ENCODE measurements around the gene PROKR1. TPM values are rescaled to one million over a fixed set of nuclear protein-coding genes. Genes with fewer than 3 reads are reported as not detected.
A peak's percentile ranks its signal among the peaks of the same experiment; 100 is the strongest.
"Not testable (repeated sequence)": the region's sequence is repeated elsewhere in the genome, so short reads cannot be mapped to it uniquely, and the experiment has no call there.

The PROKR1 gene
- total and polyA plus RNA-seq, 7 donors, result 0.01 to 0.03 (median 0.03) TPM; not detected in 4

DNA sequence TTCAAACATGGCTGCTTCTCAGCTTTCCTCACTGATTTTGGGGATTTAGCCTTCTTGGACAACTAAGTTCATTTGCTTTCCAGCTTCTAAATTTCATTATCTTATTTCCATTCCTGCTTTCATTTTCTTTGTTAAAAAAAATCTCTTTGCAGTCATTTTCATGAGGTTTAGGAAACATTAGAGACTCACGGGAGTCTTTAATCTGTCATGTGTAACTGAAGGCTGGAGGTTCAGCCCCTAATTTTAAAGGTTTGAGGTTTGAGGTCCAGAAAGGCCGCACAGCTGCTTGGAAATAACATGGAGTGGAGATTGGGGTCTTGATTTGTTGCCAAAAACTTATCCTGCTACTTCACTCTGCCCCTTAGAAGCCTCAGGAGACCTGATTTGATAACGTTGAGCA is 30.3 kb downstream of the PROKR1 start:
- Histone ChIP-seq H3K4me1 (no peaks in the 10 kb centered on the region), H3K9me3 (no peaks in the 10 kb centered on the region), H3K27ac (no peak overlapping the region), H3K27me3 (ENCODE audit: insufficient read depth in 3 of 3, low read length in 2 of 3) (no peaks in the 10 kb centered on the region), H3K4me3 (no peak overlapping the region), H3K36me3 (ENCODE audit: insufficient read depth in 1 of 2, low read depth in 1 of 2) (no peaks in the 10 kb centered on the region)
- DNase-seq (no peak), ATAC-seq (no peak)
- 26 to 36% (median 31%) methylated on average over 3 of the region's 3 CpGs for WGBS, 3 donors
- intact Hi-C loops (cut with DNase I), result no loop called here
- TF ChIP-seq, protein P1, sequence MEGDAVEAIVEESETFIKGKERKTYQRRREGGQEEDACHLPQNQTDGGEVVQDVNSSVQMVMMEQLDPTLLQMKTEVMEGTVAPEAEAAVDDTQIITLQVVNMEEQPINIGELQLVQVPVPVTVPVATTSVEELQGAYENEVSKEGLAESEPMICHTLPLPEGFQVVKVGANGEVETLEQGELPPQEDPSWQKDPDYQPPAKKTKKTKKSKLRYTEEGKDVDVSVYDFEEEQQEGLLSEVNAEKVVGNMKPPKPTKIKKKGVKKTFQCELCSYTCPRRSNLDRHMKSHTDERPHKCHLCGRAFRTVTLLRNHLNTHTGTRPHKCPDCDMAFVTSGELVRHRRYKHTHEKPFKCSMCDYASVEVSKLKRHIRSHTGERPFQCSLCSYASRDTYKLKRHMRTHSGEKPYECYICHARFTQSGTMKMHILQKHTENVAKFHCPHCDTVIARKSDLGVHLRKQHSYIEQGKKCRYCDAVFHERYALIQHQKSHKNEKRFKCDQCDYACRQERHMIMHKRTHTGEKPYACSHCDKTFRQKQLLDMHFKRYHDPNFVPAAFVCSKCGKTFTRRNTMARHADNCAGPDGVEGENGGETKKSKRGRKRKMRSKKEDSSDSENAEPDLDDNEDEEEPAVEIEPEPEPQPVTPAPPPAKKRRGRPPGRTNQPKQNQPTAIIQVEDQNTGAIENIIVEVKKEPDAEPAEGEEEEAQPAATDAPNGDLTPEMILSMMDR (IDR thresholded peaks at IDR 0.05), result no peak

DNA sequence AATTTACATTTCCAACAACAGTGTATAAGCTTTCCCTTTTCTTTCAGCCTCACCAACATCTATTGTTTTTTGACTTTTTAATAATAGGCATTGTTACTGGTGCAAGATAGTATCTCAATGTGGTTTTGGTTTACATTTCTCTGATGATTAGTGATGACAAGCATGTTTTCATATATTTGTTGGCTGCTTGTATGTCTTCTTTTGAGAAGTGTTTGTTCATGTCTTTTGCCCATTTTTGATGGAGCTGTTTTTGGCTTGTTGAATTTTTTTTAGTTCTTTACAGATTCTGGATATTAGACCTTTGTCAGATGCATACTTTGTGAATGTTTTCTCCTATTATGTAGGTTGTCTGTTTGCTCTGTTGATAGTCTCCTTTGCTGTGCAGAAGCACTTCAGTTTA is 32.1 kb downstream of the PROKR1 start:
- Histone ChIP-seq H3K36me3 (ENCODE audit: insufficient read depth in 1 of 2, low read depth in 1 of 2) (no peaks in the 10 kb centered on the region), H3K27me3 (ENCODE audit: insufficient read depth in 3 of 3, low read length in 2 of 3) (no peaks in the 10 kb centered on the region), H3K27ac (no peak overlapping the region), H3K9me3 (no peaks in the 10 kb centered on the region), H3K4me3 (no peak overlapping the region), H3K4me1 (no peaks in the 10 kb centered on the region)
- intact Hi-C loops (cut with DNase I), result no loop called here
- TF ChIP-seq, protein P1 (IDR thresholded peaks at IDR 0.05), result no peak
- ATAC-seq, result no peak
- DNase-seq, result no peak

DNA sequence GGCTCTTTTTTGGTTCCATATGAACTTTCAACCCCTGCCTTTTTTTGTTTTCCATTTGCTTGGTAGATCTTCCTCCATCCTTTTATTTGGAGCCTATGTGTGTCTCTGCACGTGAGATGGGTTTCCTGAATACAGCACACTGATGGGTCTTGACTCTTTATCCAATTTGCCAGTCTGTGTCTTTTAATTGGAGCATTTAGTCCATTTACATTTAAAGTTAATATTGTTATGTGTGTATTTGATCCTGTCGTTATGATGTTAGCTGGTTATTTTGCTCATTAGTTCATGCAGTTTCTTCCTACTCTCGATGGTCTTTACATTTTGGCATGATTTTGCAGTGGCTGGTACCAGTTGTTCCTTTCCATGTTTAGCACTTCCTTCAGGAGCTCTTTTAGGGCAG is 34.5 kb downstream of the PROKR1 start:
- H3K36me3 ChIP-seq (ENCODE audit: insufficient read depth in 1 of 2, low read depth in 1 of 2); H3K4me3 ChIP-seq; intact Hi-C loops (cut with DNase I); ATAC-seq; H3K27ac ChIP-seq; H3K27me3 ChIP-seq (ENCODE audit: insufficient read depth in 3 of 3, low read length in 2 of 3); DNase-seq; H3K4me1 ChIP-seq; H3K9me3 ChIP-seq: not testable (repeated sequence)
- 65 to 90% (median 85%) methylated on average over 3 of the region's 3 CpGs for WGBS, 3 donors

DNA sequence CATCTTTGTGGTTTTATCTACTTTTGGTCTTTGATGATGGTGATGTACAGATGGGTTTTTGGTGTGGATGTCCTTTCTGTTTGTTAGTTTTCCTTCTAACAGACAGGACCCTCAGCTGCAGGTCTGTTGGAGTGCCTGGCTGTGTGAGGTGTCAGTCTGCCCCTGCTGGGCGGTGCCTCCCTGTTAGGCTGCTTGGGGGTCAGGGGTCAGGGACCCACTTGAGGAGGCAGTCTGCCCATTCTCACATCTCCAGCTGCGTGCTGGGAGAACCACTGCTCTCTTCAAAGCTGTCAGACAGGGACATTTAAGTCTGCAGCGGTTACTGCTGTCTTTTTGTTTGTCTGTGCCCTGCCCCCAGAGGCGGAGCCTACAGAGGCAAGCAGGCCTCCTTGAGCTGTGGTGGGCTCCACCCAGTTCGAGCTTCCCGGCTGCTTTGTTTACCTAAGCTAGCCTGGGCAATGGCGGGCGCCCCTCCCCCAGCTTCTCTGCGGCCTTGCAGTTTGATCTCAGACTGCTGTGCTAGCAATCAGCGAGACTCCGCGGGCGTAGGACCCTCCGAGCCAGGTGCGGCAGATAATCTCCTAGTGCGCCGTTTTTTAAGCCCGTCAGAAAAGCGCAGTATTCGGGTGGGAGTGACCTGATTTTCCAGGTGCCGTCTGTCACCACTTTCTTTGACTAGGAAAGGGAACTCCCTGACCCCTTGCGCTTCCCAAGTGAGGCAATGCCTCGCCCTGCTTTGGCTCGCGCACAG is 36.0 kb downstream of the PROKR1 start:
- H3K36me3 ChIP-seq (ENCODE audit: insufficient read depth in 1 of 2, low read depth in 1 of 2); H3K9me3 ChIP-seq; H3K27ac ChIP-seq; H3K4me1 ChIP-seq; DNase-seq; ATAC-seq; intact Hi-C loops (cut with DNase I); H3K27me3 ChIP-seq (ENCODE audit: insufficient read depth in 3 of 3, low read length in 2 of 3): not testable (repeated sequence)
- peak overlapping the region; percentile 48 for H3K4me3 ChIP-seq
- WGBS, 3 donors, result 36 to 56% (median 41%) methylated on average over 21 to 23 of the region's 25 CpGs

DNA sequence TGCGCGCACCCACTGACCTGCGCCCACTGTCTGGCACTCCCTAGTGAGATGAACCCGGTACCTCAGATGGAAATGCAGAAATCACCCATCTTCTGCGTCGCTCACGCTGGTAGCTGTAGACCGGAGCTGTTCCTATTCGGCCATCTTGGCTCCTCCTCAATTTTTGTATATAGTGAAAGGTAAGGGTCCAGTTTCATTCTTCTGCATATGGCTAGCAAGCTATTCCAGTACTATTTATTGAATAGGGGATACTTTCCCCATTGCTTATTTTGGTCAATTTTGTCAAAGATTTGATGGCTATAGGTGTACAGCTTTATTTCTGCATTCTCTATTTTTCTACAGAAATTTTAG is 36.5 kb downstream of the PROKR1 start:
- H3K36me3 ChIP-seq (ENCODE audit: insufficient read depth in 1 of 2, low read depth in 1 of 2); H3K4me1 ChIP-seq; intact Hi-C loops (cut with DNase I); DNase-seq; ATAC-seq; H3K9me3 ChIP-seq; H3K27me3 ChIP-seq (ENCODE audit: insufficient read depth in 3 of 3, low read length in 2 of 3); H3K27ac ChIP-seq: not testable (repeated sequence)
- 79 to 88% (median 87%) methylated on average over 5 of the region's 9 CpGs for WGBS, 3 donors
- peak overlapping the region; percentile 48 for H3K4me3 ChIP-seq

DNA sequence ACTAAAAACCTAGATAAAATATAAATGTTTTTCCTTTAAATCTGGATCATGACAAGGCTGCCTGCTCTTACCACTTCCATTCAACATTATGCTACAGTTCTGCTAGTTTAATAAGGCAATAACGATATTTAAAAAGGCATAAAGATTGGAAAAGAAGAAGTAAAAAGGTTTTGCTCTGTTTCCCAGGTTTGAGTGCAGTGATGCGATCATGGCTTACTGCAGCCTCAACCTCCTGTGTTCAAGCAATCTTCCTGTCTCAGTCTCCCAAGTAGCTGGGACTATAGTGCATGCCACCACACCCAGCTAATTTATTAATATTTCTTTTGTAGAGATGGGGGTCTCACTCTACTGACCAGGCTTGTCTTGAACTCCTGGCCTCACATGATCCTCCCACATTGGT is 40.8 kb downstream of the PROKR1 start:
- no peaks in the 10 kb centered on the region for H3K36me3 ChIP-seq (ENCODE audit: insufficient read depth in 1 of 2, low read depth in 1 of 2)
- WGBS, 3 donors, result 46 to 63% (median 47%) methylated on average over 2 of the region's 2 CpGs
- H3K4me1 ChIP-seq, result no peaks in the 10 kb centered on the region
- intact Hi-C loops (cut with DNase I), result no loop called here
- H3K4me3 ChIP-seq, result no peak overlapping the region
- TF ChIP-seq, protein P1 (IDR thresholded peaks at IDR 0.05), result no peak
- H3K27me3 ChIP-seq (ENCODE audit: insufficient read depth in 3 of 3, low read length in 2 of 3), result peaks cover 0 to 4% (median 3%) of the 10 kb centered on the region in 3 donors
- ATAC-seq (no peak), DNase-seq (no peak)
- H3K27ac ChIP-seq, result no peak overlapping the region
- H3K9me3 ChIP-seq, result no peaks in the 10 kb centered on the region
